KMS-11 (cell line): ENCODE results near the gene OR52A5.

Experiments used
- H2AFZ ChIP-seq: fragments of 200-600 bp; sonication (generic); 2 replicates; pipeline ENCODE4 v1.6.1; 2016; ENCODE audit warnings: antibody characterized with exemption, mixed run types, low read depth
- H3K27ac ChIP-seq: fragments of 200-600 bp; sonication (generic); 2 replicates; pipeline ENCODE4 v1.6.1; 2016; ENCODE audit warnings: mild to moderate bottlenecking, mixed run types
- H3K27me3 ChIP-seq: fragments of 200-600 bp; sonication (generic); 2 replicates; pipeline ENCODE4 v1.6.1; 2017; ENCODE audit warnings: mild to moderate bottlenecking, low read depth, mixed run types, moderate library complexity; ENCODE audit not compliant: insufficient read depth
- H3K36me3 ChIP-seq: fragments of 200-600 bp; sonication (generic); 2 replicates; pipeline ENCODE4 v1.6.1; 2017; ENCODE audit warnings: mild to moderate bottlenecking, mixed run types; ENCODE audit not compliant: insufficient read depth
- H3K4me1 ChIP-seq: fragments of 200-600 bp; sonication (generic); 2 replicates; pipeline ENCODE4 v1.6.1; 2016; ENCODE audit warnings: mild to moderate bottlenecking, low read depth, mixed run types; ENCODE audit not compliant: poor library complexity, severe bottlenecking
- H3K4me2 ChIP-seq: fragments of 200-600 bp; sonication (generic); 2 replicates; pipeline ENCODE4 v1.7.0; 2016; ENCODE audit warnings: mild to moderate bottlenecking, mixed run types
- H3K4me3 ChIP-seq: fragments of 200-600 bp; sonication (generic); IDR thresholded peaks from 2 replicates; pipeline ENCODE4 v1.6.1; 2017; ENCODE audit warnings: low read depth, low read length, mixed read lengths; ENCODE audit not compliant: insufficient read depth
- H3K79me2 ChIP-seq: fragments of 200-600 bp; sonication (generic); 2 replicates; pipeline ENCODE4 v1.6.1; 2016; ENCODE audit warnings: low read depth, mixed run types; ENCODE audit not compliant: insufficient read depth
- H3K9ac ChIP-seq: fragments of 200-600 bp; sonication (generic); 2 replicates; pipeline ENCODE4 v1.6.1; 2016; ENCODE audit warnings: mild to moderate bottlenecking, mixed run types
- H4K20me1 ChIP-seq: fragments of 200-600 bp; sonication (generic); 2 replicates; pipeline ENCODE4 v1.6.1; 2016; ENCODE audit warnings: mild to moderate bottlenecking, mixed run types; ENCODE audit not compliant: insufficient read depth
- TF ChIP-seq, protein P1 (sequence below): fragments of 200-600 bp; sonication (generic); conservative IDR thresholded peaks from 2 replicates; pipeline ENCODE4 v1.6.1; 2017; ENCODE audit warnings: low read depth, mild to moderate bottlenecking, antibody characterized with exemption, low read length, moderate library complexity, mixed read lengths

Gene OR52A5

DNA sequence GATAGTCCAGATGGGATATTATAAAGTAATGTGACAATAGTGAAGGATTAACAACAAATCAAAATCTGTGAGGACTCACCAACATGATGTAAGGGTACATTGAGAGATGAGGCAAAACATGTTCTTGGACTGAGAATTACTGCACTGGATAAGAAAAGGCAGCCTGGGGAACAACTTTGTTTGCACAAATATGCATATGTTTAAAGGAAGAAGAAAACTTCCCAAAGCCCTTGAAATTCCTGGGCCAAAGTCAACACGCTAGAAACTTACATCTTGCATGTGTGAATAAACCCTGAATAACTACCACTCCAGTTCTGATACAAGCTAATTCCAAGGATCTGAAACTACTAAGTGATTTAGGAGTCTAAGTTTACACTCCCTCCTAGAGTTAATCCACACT is 1.1 kb downstream of the OR52A5 start:
- Histone ChIP-seq H3K79me2 (no peaks in the 10 kb centered on the region), H3K4me3 (no peak overlapping the region), H3K27ac (no peak overlapping the region), H4K20me1 (no peaks in the 10 kb centered on the region), H3K9ac (no peak overlapping the region), H3K4me1 (no peaks in the 10 kb centered on the region), H3K4me2 (no peak overlapping the region), H2AFZ (no peak overlapping the region), H3K36me3 (no peaks in the 10 kb centered on the region), H3K27me3 (no peaks in the 10 kb centered on the region)
- TF ChIP-seq, protein P1, sequence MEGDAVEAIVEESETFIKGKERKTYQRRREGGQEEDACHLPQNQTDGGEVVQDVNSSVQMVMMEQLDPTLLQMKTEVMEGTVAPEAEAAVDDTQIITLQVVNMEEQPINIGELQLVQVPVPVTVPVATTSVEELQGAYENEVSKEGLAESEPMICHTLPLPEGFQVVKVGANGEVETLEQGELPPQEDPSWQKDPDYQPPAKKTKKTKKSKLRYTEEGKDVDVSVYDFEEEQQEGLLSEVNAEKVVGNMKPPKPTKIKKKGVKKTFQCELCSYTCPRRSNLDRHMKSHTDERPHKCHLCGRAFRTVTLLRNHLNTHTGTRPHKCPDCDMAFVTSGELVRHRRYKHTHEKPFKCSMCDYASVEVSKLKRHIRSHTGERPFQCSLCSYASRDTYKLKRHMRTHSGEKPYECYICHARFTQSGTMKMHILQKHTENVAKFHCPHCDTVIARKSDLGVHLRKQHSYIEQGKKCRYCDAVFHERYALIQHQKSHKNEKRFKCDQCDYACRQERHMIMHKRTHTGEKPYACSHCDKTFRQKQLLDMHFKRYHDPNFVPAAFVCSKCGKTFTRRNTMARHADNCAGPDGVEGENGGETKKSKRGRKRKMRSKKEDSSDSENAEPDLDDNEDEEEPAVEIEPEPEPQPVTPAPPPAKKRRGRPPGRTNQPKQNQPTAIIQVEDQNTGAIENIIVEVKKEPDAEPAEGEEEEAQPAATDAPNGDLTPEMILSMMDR, result no peak

DNA sequence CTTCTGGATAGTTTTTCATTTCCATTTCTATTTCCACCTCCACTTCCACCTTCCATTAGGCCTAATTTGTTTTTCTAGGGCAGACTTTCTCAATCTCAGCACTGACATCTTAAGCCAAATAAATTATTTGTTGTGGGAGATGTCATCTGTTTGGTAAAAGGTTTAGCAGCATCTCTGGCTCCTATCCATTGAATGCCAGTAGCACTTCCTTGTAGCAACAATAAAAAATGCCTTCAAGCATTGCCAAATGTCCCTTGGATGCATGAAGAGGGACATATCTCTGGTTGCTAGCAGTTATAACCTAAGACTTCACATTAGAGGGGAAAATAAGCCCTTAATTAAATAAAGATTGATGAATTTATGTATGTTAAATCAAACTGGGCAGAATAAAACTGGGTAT is 1.9 kb downstream of the OR52A5 start:
- H3K36me3 ChIP-seq, result no peaks in the 10 kb centered on the region
- no peaks in the 10 kb centered on the region for H4K20me1 ChIP-seq
- TF ChIP-seq, protein P1, result no peak
- H2AFZ ChIP-seq, result no peak overlapping the region
- H3K79me2 ChIP-seq, result no peaks in the 10 kb centered on the region
- no peak overlapping the region for H3K4me2 ChIP-seq
- H3K9ac ChIP-seq, result no peak overlapping the region
- no peak overlapping the region for H3K27ac ChIP-seq
- no peaks in the 10 kb centered on the region for H3K27me3 ChIP-seq
- no peaks in the 10 kb centered on the region for H3K4me1 ChIP-seq
- H3K4me3 ChIP-seq, result no peak overlapping the region

- Histone ChIP-seq H3K27ac (no peak overlapping the region), H3K4me1 (no peaks in the 10 kb centered on the region), H3K79me2 (no peaks in the 10 kb centered on the region), H3K9ac (no peak overlapping the region), H3K4me2 (no peak overlapping the region), H2AFZ (no peak overlapping the region), H3K36me3 (no peaks in the 10 kb centered on the region), H3K4me3 (no peak overlapping the region), H4K20me1 (no peaks in the 10 kb centered on the region), H3K27me3 (no peaks in the 10 kb centered on the region)
- TF ChIP-seq, protein P1, result no peak
These were observed 6.4 kb downstream of the OR52A5 start for GRCh38 chr11:5131584-5132335.

GRCh38 chr11:5129457-5129877 is 8.7 kb downstream of the OR52A5 start:
- H3K79me2 ChIP-seq, result no peaks in the 10 kb centered on the region
- no peak overlapping the region for H3K4me2 ChIP-seq
- no peaks in the 10 kb centered on the region for H4K20me1 ChIP-seq
- TF ChIP-seq, protein P1, result no peak
- H3K27me3 ChIP-seq, result no peaks in the 10 kb centered on the region
- H3K27ac ChIP-seq, result no peak overlapping the region
- no peak overlapping the region for H3K4me3 ChIP-seq
- no peak overlapping the region for H3K9ac ChIP-seq
- no peaks in the 10 kb centered on the region for H3K4me1 ChIP-seq
- H3K36me3 ChIP-seq, result no peaks in the 10 kb centered on the region
- no peak overlapping the region for H2AFZ ChIP-seq
